GM18858 (cell line): ENCODE measurements around the gene MX1.
A peak's percentile ranks its signal among the peaks of the same experiment; 100 is the strongest.

Experiments used
- ATAC-seq: cut with Tn5 transposase; IDR thresholded peaks from one replicate; pipeline ENCODE4 v1.9.1; 2021; ENCODE audit not compliant: unreplicated experiment

Gene MX1, protein sequence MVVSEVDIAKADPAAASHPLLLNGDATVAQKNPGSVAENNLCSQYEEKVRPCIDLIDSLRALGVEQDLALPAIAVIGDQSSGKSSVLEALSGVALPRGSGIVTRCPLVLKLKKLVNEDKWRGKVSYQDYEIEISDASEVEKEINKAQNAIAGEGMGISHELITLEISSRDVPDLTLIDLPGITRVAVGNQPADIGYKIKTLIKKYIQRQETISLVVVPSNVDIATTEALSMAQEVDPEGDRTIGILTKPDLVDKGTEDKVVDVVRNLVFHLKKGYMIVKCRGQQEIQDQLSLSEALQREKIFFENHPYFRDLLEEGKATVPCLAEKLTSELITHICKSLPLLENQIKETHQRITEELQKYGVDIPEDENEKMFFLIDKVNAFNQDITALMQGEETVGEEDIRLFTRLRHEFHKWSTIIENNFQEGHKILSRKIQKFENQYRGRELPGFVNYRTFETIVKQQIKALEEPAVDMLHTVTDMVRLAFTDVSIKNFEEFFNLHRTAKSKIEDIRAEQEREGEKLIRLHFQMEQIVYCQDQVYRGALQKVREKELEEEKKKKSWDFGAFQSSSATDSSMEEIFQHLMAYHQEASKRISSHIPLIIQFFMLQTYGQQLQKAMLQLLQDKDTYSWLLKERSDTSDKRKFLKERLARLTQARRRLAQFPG

GRCh38 chr21:41425954-41426675, at the start of gene MX1:
MX1 (plus strand) TSS chr21:41426239; CDS start chr21:41432071, 5,832 bp downstream.
- ATAC-seq, result peak; percentile 79

DNA sequence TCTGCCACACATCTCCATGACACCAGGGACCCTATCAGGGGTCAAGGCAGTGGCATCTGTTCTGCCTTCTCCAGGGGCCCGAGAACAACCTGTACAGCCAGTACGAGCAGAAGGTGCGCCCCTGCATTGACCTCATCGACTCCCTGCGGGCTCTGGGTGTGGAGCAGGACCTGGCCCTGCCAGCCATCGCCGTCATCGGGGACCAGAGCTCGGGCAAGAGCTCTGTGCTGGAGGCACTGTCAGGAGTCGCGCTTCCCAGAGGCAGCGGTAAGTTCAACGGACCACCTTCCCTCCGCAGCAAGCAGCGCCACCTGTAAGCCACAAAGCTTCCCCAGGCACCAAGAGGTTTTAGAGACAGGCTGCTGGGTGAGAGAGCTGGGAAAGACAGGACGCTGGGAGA, 48.3 kb upstream of the MX1 start:
- no peak for ATAC-seq

DNA sequence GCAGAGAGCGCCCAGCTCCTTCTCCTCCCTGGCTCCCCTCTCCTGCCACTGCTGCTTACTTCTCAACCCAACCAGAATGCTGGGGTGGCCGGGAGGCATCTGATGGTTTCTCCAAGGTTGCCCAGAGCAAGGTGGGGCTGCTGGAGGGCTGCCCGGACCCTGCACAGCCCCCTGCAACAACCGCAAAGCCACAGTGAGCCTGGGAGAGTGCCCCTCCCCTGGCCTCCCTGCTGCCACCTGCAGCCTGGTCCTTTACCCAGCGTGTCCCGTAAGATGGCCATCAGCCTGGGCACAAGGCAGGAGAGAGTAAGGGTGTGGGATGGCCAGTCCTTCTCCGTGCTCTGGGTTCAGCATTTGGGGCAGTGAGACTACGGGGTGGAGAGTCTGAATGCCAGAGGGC, 47.2 kb upstream of the MX1 start:
- no peak for ATAC-seq

- no peak for ATAC-seq
Measured at GRCh38 chr21:41379901-41380300, 46.1 kb upstream of the MX1 start.

DNA sequence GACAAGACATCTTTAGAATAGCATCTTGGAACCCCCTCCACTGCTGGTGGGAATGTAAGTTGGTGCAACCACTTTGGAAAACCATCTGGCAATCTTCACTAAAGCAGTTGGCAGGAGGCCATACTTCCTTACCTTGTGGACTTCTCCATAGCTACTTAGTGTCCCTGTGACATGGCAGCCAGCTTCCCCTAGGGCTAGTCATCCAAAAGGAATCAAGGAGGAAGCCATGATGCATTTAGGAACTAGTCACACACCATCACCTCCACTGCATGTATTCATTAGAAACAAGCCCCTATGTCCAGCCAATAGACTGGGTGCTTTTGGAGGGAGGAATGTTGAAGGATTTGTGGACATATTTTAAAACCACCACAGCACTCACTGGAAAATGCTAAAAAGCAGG, 44.3 kb upstream of the MX1 start:
- no peak for ATAC-seq

- no peak for ATAC-seq
Measured at GRCh38 chr21:41387042-41387819, 38.8 kb upstream of the MX1 start.

DNA sequence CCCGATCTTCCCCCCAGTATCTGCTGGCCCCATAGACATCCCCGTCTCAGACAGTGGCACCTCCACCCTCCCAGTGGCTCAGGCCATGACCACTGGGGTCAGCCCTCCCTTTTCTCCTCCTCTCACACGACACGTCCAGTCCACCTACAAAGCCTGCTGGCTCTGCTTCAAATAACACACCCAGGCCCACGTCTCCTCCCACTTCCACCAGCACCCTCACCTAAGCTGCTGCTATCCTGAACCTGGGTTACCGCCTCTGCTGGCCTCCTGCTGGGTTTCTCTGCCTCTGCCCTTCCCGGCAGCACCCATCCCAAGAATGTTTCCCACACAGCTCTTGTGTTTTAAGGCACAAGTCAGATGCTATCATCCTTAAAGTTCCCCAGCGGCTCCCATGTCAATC, 38.2 kb upstream of the MX1 start:
- no peak for ATAC-seq

GRCh38 chr21:41388259-41388658, 37.8 kb upstream of the MX1 start:
- no peak for ATAC-seq

DNA sequence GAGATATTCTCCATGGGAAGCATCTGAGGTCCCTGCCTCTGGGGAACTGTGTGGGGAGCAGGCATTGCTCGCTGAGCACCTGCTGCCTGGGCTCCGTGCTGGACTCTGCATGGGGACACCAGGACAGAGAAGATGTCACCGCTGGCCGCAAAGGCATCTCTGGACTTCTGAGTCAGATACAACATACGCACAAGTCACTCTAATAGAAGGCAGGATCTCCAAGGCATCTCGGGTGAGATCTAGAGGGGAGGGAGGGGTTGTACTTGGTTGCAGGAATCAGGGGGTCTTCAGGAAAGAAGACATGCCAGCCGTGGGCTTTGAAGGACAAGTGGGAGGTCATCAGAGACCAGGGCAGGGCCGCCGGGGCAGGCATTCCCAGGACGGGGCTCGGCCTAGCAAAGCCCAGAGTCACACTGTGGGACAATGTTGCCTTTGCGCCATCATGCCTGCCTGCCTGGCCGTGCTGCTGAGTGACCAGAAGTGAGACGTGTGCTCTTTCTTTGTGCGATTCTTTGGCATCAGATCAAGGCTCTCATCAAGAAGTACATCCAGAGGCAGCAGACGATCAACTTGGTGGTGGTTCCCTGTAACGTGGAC, 35.9 kb upstream of the MX1 start:
- ATAC-seq, result no peak

GRCh38 chr21:41393876-41394465, 32.1 kb upstream of the MX1 start:
- ATAC-seq, result no peak

DNA sequence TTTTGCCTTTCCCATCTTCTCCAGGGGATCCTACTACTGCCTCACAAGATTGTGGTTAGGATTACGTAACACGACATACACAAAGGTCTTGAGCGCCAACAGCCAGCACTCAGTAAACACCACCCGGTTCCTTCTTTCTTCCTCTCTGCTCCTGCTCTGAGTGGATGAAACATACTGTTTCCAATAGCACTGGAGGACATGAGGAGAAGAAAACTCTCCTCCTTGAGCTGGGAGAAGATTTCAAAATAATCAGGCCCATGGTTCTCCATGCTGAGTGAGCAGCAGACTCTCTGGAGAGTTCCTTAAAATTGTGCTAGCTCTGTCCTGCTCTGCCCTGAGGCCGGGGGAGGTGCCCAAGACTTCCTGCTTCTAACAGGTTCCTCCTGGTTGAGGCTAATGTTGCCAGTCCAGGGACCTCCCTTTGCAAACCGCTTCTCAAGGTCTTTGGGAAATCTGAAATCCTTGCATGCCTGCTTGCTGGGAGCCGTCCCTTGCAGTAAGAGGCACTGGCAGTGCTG, 29.4 kb upstream of the MX1 start:
- ATAC-seq, result no peak

- no peak for ATAC-seq
Measured at GRCh38 chr21:41397471-41397891, 28.6 kb upstream of the MX1 start.

DNA sequence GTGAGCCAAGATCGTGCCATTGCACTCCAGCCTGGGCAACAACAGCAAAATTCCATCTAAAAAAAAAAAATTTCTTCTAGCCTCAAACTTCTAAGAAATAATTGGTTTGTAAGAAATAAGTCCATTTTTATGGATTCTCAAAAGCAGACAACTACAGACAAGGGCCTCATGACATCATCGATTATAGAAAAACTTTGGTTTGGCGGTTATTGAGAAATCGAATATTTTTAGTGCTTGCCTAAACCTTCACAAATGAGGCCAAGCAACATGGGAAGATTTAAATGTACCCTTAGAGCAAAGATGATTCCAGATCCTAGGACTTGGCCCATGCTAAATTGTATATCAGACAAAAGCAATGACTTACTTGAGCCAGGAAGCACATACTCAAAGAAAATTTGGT, 27.8 kb upstream of the MX1 start:
- ATAC-seq, result no peak

DNA sequence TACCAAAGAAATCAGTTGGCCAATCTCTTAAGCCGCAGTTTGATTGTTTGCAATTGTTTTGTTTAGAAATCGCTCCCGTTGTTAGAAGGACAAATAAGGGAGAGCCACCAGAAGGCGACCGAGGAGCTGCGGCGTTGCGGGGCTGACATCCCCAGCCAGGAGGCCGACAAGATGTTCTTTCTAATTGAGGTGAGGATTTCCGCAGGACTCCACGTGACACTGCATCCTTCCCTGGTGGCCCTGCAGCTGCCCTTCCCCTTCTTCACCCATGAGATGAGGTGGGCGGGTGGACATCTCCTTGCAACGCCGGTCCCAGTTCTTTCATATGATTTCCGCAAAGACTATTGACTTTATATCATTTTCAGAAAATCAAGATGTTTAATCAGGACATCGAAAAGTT, 27.2 kb upstream of the MX1 start:
- no peak for ATAC-seq

- ATAC-seq, result no peak
Measured at GRCh38 chr21:41399246-41399800, 26.7 kb upstream of the MX1 start.

DNA sequence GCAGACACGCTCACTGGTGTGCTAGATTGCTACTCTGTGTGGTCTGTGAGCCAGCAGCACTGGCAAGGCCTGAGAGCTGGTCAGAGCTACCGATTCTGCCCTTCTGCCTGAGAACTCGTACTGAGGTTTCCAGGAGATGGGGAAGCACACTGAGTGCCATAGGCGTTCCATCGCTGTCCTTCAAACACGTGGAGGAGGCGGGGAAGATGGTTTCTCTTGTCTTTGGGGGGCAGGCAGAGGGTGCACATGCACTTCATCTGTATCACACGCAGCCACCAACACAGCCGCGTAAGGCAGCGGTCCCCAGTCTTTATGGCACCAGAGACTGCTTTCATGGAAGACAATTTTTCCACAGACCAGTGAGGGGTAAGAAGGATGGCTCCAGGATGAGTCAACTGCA, 23.8 kb upstream of the MX1 start:
- ATAC-seq, result no peak

DNA sequence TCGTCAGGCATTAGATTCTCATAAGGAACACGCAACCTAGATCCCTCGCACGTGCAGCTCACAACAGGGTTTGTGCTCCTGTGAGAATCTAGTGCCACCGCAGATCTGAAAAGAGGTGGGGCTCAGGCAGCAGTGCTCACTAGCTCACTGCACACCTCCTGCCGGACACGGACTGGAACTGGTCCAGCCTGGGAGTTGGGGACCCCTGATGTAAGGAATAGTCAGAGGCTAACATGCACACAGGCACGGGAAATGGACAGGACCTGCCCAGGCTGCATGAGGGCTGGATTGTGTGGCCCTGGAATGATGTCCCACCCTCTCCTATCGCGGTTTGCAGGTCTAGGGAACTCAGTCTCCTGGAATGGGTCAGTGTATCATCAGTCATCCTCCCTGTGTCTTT, 23.2 kb upstream of the MX1 start:
- ATAC-seq, result no peak

- no peak for ATAC-seq
Measured at GRCh38 chr21:41403331-41403730, 22.7 kb upstream of the MX1 start.

DNA sequence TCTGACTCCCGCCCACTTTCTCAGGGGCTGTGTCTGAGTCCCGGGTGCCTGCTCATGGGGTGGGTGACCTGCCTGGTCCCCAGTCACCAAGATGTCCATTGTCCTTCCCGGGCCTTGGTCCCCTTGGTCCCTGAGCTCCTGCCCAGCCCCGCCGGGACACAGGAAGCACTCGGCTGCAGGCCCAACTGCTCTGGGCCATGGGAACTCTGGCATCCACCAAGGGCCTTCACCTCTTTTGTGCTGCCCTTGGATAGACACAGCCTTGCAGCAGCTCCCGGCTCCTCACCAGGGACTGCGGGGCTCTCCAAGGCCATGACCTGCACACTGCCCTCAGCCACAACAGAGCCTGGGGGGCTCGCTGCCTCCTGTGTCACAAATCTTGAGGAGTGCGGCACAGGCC, 22.1 kb upstream of the MX1 start:
- no peak for ATAC-seq

DNA sequence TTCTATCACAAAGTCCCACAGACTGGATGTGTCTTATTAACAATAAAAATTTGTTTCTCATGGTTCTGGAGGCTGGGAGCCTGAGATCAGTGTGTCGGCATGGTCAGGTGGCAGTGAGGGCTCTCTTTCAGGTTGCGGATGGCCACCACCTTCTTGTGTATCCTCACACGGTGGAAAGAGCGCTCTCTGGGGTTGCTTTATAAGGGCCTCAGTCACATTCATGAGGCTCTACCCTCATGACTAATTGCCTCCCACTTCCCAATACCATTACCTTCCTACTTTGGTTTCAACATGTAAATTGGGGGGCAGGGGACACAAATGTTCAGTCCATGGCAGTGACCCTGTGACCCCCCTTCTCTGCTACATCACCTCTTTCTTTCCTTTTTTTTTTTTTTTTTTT, 20.7 kb upstream of the MX1 start:
- ATAC-seq, result no peak
